Measurements from ENCODE around the gene HUS1B. TPM values are rescaled to one million over a fixed set of nuclear protein-coding genes. Genes with fewer than 3 reads are reported as not detected.

The HUS1B gene
- total and polyA plus RNA-seq, 2 of the 13 experiments (the other 11 are each of a cell fraction or from before 2014, with no cell fraction given) = 0.18 to 0.40 TPM

DNA sequence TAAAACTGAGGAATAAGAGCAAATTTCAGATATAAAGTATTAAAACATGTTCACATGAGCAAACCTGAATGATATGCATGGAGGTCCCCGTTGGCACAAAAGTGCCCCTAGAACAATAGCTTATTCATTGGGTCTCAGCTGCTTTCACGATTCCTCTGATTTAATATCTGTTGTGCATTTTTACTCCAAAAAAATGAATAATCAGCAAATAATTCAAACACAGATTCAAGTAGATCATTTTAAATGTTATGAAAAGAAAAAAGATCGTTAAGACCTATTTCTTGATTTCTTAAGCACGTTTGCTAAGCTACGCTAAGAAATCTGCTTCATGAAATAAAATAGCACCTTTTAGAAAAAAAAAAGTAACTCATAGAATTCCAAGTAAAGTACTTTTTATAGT, 21.7 kb downstream of the HUS1B start:
- no TSS peak for BruUV-seq (replicated peaks)
- no peak overlapping the region for H2AFZ ChIP-seq (ENCODE audit: low read length)
- no peaks in the 10 kb centered on the region for H4K20me1 ChIP-seq (ENCODE audit: insufficient read depth, low read length)
- no peaks in the 10 kb centered on the region for H3K79me2 ChIP-seq (ENCODE audit: insufficient read depth, low read length)
- 92% methylated on average over 5 of the region's 5 CpGs for WGBS (ENCODE audit: low lambda C conversion rate)
- in situ Hi-C loops (cut with HindIII; ENCODE audit: extremely low pct_ligation_motif_present, low pct_unique_long_range_greater_than_20kb) = no loop called here
- H3K4me1 ChIP-seq (ENCODE audit: insufficient read depth, low read length) = no peaks in the 10 kb centered on the region
- TF ChIP-seq ZNF180 (CRISPR knock-in tag; IDR thresholded peaks at IDR 0.05; ENCODE audit: borderline replicate concordance, low read depth) (no peak), MAFK (conservative IDR thresholded peaks at IDR 0.05 in 1 of 2, IDR thresholded peaks at IDR 0.05 in 1 of 2; ENCODE audit: low read length in 2 of 2) (peak; percentile 88 to 91), ZNF772 (CRISPR knock-in tag; IDR thresholded peaks at IDR 0.05) (no peak), MAFF (IDR thresholded peaks at IDR 0.05; ENCODE audit: low read depth, low read length) (peak; percentile 89)
- TF ChIP-seq, protein P1, sequence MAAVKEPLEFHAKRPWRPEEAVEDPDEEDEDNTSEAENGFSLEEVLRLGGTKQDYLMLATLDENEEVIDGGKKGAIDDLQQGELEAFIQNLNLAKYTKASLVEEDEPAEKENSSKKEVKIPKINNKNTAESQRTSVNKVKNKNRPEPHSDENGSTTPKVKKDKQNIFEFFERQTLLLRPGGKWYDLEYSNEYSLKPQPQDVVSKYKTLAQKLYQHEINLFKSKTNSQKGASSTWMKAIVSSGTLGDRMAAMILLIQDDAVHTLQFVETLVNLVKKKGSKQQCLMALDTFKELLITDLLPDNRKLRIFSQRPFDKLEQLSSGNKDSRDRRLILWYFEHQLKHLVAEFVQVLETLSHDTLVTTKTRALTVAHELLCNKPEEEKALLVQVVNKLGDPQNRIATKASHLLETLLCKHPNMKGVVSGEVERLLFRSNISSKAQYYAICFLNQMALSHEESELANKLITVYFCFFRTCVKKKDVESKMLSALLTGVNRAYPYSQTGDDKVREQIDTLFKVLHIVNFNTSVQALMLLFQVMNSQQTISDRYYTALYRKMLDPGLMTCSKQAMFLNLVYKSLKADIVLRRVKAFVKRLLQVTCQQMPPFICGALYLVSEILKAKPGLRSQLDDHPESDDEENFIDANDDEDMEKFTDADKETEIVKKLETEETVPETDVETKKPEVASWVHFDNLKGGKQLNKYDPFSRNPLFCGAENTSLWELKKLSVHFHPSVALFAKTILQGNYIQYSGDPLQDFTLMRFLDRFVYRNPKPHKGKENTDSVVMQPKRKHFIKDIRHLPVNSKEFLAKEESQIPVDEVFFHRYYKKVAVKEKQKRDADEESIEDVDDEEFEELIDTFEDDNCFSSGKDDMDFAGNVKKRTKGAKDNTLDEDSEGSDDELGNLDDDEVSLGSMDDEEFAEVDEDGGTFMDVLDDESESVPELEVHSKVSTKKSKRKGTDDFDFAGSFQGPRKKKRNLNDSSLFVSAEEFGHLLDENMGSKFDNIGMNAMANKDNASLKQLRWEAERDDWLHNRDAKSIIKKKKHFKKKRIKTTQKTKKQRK (IDR thresholded peaks at IDR 0.05; ENCODE audit: low read length) = no peak
- TF ChIP-seq, protein P2, sequence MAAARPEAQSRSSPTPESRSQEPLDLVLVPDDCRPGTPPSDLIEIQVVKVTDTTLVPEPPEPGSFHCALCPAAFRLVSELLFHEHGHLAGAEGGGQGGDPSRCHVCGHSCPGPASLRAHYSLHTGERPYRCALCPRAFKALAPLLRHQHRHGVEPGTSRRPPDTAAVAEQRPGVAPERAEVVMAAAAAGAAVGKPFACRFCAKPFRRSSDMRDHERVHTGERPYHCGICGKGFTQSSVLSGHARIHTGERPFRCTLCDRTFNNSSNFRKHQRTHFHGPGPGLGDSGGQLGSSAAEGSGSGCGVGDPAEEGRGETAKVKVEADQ (CRISPR knock-in tag; IDR thresholded peaks at IDR 0.05; ENCODE audit: borderline replicate concordance) = no peak
- H3K36me3 ChIP-seq (replicated peaks in 1 of 2; ENCODE audit: control insufficient read depth in 1 of 2, insufficient read depth in 2 of 2, low read length in 2 of 2) = peaks cover 4 to 5% of the 10 kb centered on the region in 2 experiments; a peak in 4 of 5 replicates
- ChIA-PET POLR2A (no interaction called here), CTCF (ENCODE audit: low intra/inter-chr PET ratio, low total read pairs) (no interaction called here)
- no peak for DNase-seq (ENCODE audit: low spot score)
- H3K4me3 ChIP-seq (replicated peaks in 1 of 3; ENCODE audit: insufficient read depth in 1 of 3, low read depth in 2 of 3, low read length in 3 of 3) = no peak overlapping the region
- no peak overlapping the region for H3K4me2 ChIP-seq (ENCODE audit: low read depth, low read length)
- no peaks in the 10 kb centered on the region for H3K9me3 ChIP-seq (ENCODE audit: low read length)
- FAIRE-seq = no peak
- intact Hi-C loops (cut with micrococcal nuclease; ENCODE audit: unreplicated experiment) = no loop called here
- no peak overlapping the region for H3K27ac ChIP-seq (ENCODE audit: extremely low read length, insufficient read depth, low read length)
- no peak for ATAC-seq
- no peak overlapping the region for H3K9ac ChIP-seq (ENCODE audit: insufficient read depth, low read depth, low read length)
- no peaks in the 10 kb centered on the region for H3K27me3 ChIP-seq (ENCODE audit: control insufficient read depth in 1 of 2, insufficient read depth in 2 of 2, low read length in 2 of 2)
